IPS DF 4.7 (cell line): ENCODE measurements around the gene TNIP1.

ENCODE experiments used
- DNase-seq: peaks from one replicate; pipeline ENCODE4 v3.0.0-alpha.2; 2013; ENCODE audit warnings: low spot score; ENCODE audit errors: extremely low read depth

Gene TNIP1

GRCh38 chr5:151002681-151003502 is 77.9 kb downstream of the TNIP1 start:
- DNase-seq: no peak

GRCh38 chr5:151002250-151002649 is 78.6 kb downstream of the TNIP1 start:
- DNase-seq: no peak

GRCh38 chr5:151001436-151001835 is 79.4 kb downstream of the TNIP1 start:
- DNase-seq: no peak

GRCh38 chr5:150999704-151000442 is 81.0 kb downstream of the TNIP1 start:
- DNase-seq: no peak

GRCh38 chr5:150993826-150994412 is 86.9 kb downstream of the TNIP1 start:
- DNase-seq: no peak

GRCh38 chr5:150993422-150993821 is 87.4 kb downstream of the TNIP1 start:
- DNase-seq: no peak

- DNase-seq: no peak
These were observed 88.1 kb downstream of the TNIP1 start for GRCh38 chr5:150992705-150993104.

GRCh38 chr5:150989695-150990094 is 91.1 kb downstream of the TNIP1 start:
- DNase-seq: peak; percentile 25

GRCh38 chr5:150987746-150988145 is 93.1 kb downstream of the TNIP1 start:
- DNase-seq: no peak
